NK-92 (cell line): ENCODE results near the gene RLF.
"Not testable (repeated sequence)": the region's sequence is repeated elsewhere in the genome, so short reads cannot be mapped to it uniquely, and the experiment has no call there.

Experiments used
- DNase-seq: peaks from one replicate; lab custom pipeline; 2025; ENCODE audit not compliant: unreplicated experiment; lab: John Stamatoyannopoulos, UW

RLF gene

GRCh38 chr1:40162753-40163441 is 1.7 kb downstream of the RLF start:
- DNase-seq: no peak

GRCh38 chr1:40167317-40167716 is 6.1 kb downstream of the RLF start:
- DNase-seq: no peak

GRCh38 chr1:40171036-40171435 is 9.8 kb downstream of the RLF start:
- no peak for DNase-seq

- no peak for DNase-seq
These were observed 13.6 kb downstream of the RLF start for GRCh38 chr1:40174788-40175187.

GRCh38 chr1:40176989-40177388 is 15.8 kb downstream of the RLF start:
- not testable (repeated sequence) for DNase-seq

- DNase-seq: no peak
These were observed 17.0 kb downstream of the RLF start for GRCh38 chr1:40178200-40178599.

- no peak for DNase-seq
These were observed 18.4 kb downstream of the RLF start for GRCh38 chr1:40179496-40180089.

GRCh38 chr1:40183055-40183710 is 22.0 kb downstream of the RLF start:
- no peak for DNase-seq

- DNase-seq: no peak
These were observed 23.0 kb downstream of the RLF start for GRCh38 chr1:40184193-40184592.

- DNase-seq: no peak
These were observed 25.0 kb downstream of the RLF start for GRCh38 chr1:40185951-40186864.

GRCh38 chr1:40187399-40187798 is 26.2 kb downstream of the RLF start:
- DNase-seq: no peak

- not testable (repeated sequence) for DNase-seq
These were observed 33.5 kb downstream of the RLF start for GRCh38 chr1:40194639-40195038.

- DNase-seq: no peak
These were observed 36.5 kb downstream of the RLF start for GRCh38 chr1:40197656-40198055.

GRCh38 chr1:40199126-40199525 is 37.9 kb downstream of the RLF start:
- DNase-seq: no peak

- no peak for DNase-seq
These were observed 43.7 kb downstream of the RLF start for GRCh38 chr1:40204856-40205255.

- DNase-seq: no peak
These were observed 49.5 kb downstream of the RLF start for GRCh38 chr1:40210511-40211204.

- DNase-seq: no peak
These were observed 57.1 kb downstream of the RLF start for GRCh38 chr1:40218333-40218732.

- DNase-seq: not testable (repeated sequence)
These were observed 60.3 kb downstream of the RLF start for GRCh38 chr1:40221471-40221905.

- DNase-seq: no peak
These were observed 61.0 kb downstream of the RLF start for GRCh38 chr1:40221977-40222772.

GRCh38 chr1:40224040-40224439 is 62.9 kb downstream of the RLF start:
- no peak for DNase-seq
